GM12873 (cell line): ENCODE measurements around the gene HACL1.

ENCODE experiments used
- CTCF ChIP-seq: IDR thresholded peaks from 2 replicates; pipeline ENCODE4 v1.5.1; 2012; ENCODE audit warnings: low read depth, mild to moderate bottlenecking, moderate library complexity, low read length, control low read depth; ENCODE audit not compliant: insufficient read depth; ENCODE audit errors: missing control alignments

HACL1 gene

GRCh38 chr3:15562560-15562959, 38.8 kb downstream of the HACL1 start:
- no peak for TF ChIP-seq CTCF

GRCh38 chr3:15558581-15558980, 42.8 kb downstream of the HACL1 start:
- no peak for TF ChIP-seq CTCF

- peak; percentile 52 for TF ChIP-seq CTCF
These were observed 43.8 kb downstream of the HACL1 start for GRCh38 chr3:15557511-15557946.

GRCh38 chr3:15556512-15556911, 44.9 kb downstream of the HACL1 start:
- no peak for TF ChIP-seq CTCF

GRCh38 chr3:15553749-15554148, 47.6 kb downstream of the HACL1 start:
- TF ChIP-seq CTCF, result no peak

GRCh38 chr3:15551902-15552301, 49.5 kb downstream of the HACL1 start:
- TF ChIP-seq CTCF, result no peak

- TF ChIP-seq CTCF, result no peak
These were observed 51.5 kb downstream of the HACL1 start for GRCh38 chr3:15549846-15550245.
